Body of pancreas (tissue), 4 donors: Measurements from ENCODE around the gene KYAT1. TPM values are rescaled to one million over a fixed set of nuclear protein-coding genes. Genes with fewer than 3 reads are reported as not detected.
A peak's percentile ranks its signal among the peaks of the same experiment; 100 is the strongest.

Experiments
- ATAC-seq: fragments of 150-250 bp; one replicate; pipeline ENCODE4 v1.9.1; 2016
- DNase-seq, 4 donors: peaks; one replicate each; pipeline ENCODE4 v3.0.0-alpha.2; 2019
- H3K27ac ChIP-seq, 4 donors: fragments of 200-600 bp; sonication (generic); 1 replicate in 3 of 4; 2 replicates in 1 of 4; pipeline versions ENCODE4 v1.5.1 to v1.6.1; 2016 to 2019; ENCODE audit warnings: mild to moderate bottlenecking in 1 of 4, mixed read lengths in 1 of 4, moderate library complexity in 1 of 4
- H3K27me3 ChIP-seq, 2 donors: fragments of 200-600 bp; sonication (generic); one replicate each; pipeline ENCODE4 v1.6.0; 2016; ENCODE audit warnings: mild to moderate bottlenecking in 1 of 2
- H3K36me3 ChIP-seq, 2 donors: fragments of 200-600 bp; sonication (generic); replicated peaks in 1 of 2; 2 replicates each; pipeline ENCODE4 v1.5.1; 2016; ENCODE audit warnings: low read depth in 2 of 2; ENCODE audit not compliant: insufficient read depth in 1 of 2
- H3K4me1 ChIP-seq: fragments of 200-600 bp; sonication (generic); one replicate; pipeline ENCODE4 v1.6.0; 2016
- H3K4me3 ChIP-seq, 2 donors: fragments of 200-600 bp; sonication (generic); 1 replicate in 1 of 2; 2 replicates in 1 of 2; pipeline ENCODE4 v1.5.1; 2016 to 2019
- H3K9me3 ChIP-seq, 3 donors: fragments of 200-600 bp; sonication (generic); 1 replicate in 2 of 3; 2 replicates in 1 of 3; pipeline ENCODE4 v1.5.1; 2016
- CTCF ChIP-seq, 7 experiments: fragments of 450-650 bp in 4 of 7; fragments of 200-600 bp in 3 of 7; sonication (generic) in 3 of 7; IDR thresholded peaks; one replicate each; pipeline ENCODE4 v1.5.1; 2016 to 2019; ENCODE audit warnings: antibody characterized with exemption in 7 of 7
- POLR2A ChIP-seq, 3 donors: fragments of 450-650 bp; IDR thresholded peaks; one replicate each; pipeline ENCODE4 v1.6.1; 2016; ENCODE audit warnings: antibody characterized with exemption in 3 of 3, mild to moderate bottlenecking in 2 of 3
- WGBS, 2 donors: methylation state at CpG; one replicate each; pipeline ENCODE4 v1.1.5; 2017; 5-methylcytosine and 5-hydroxymethylcytosine counted together
- intact Hi-C: fragments of 100-400 bp; cut with DNase I; formaldehyde crosslinking; loops from one replicate; pipeline ENCODE4 v1.15.1; 2023
- total RNA-seq, 2 donors: library from RNA; depleted of rRNA; stranded (reverse); fragments of >200 nt; gene quantifications; one replicate each; pipeline ENCODE4 v1.1.0, GENCODE V29; 2016

The KYAT1 gene
- total RNA-seq, 2 donors from 2014 or later = 2.6 to 4.3 TPM

- 79 to 89% methylated on average over 14 to 22 of the region's 22 CpGs for WGBS, 2 donors
- no peak for ATAC-seq
- TF ChIP-seq POLR2A (IDR thresholded peaks at IDR 0.05) = no peak
- TF ChIP-seq CTCF (IDR thresholded peaks at IDR 0.05) = no peak
- no peak overlapping the region for H3K4me3 ChIP-seq
- intact Hi-C loops = loop anchor here (10.0 kb wide), 1 partner anchor 88 kb away; no protein-coding TSS in a partner anchor
- H3K4me1 ChIP-seq = peaks cover 18% of the 10 kb centered on the region
- H3K9me3 ChIP-seq = no peaks in the 10 kb centered on the region
- H3K27me3 ChIP-seq = no peaks in the 10 kb centered on the region
- H3K27ac ChIP-seq = no peak overlapping the region
- peaks cover 0 to 16% of the 10 kb centered on the region in 2 donors for H3K36me3 ChIP-seq
- no peak for DNase-seq
Observed at GRCh38 chr9:128822407-128823042, 59.2 kb downstream of the KYAT1 start.

- DNase-seq (no peak), ATAC-seq (no peak)
- Histone ChIP-seq H3K27ac (no peak overlapping the region), H3K36me3 (peaks cover 0 to 16% of the 10 kb centered on the region in 2 donors), H3K27me3 (no peaks in the 10 kb centered on the region), H3K9me3 (no peaks in the 10 kb centered on the region), H3K4me1 (peaks cover 18% of the 10 kb centered on the region), H3K4me3 (no peak overlapping the region)
- intact Hi-C loops = loop anchor here (10.0 kb wide), 1 partner anchor 87 kb away; no protein-coding TSS in a partner anchor
- TF ChIP-seq POLR2A (IDR thresholded peaks at IDR 0.05) (no peak), CTCF (IDR thresholded peaks at IDR 0.05) (no peak)
- WGBS, 2 donors = 79 to 89% methylated on average over 11 to 15 of the region's 16 CpGs
Observed at GRCh38 chr9:128821584-128822406, 60.0 kb downstream of the KYAT1 start.

- WGBS, 2 donors = 87 to 88% methylated on average over 23 of the region's 24 CpGs
- Histone ChIP-seq H3K4me1 (peaks cover 18% of the 10 kb centered on the region), H3K36me3 (peaks cover 0 to 16% of the 10 kb centered on the region in 2 donors), H3K9me3 (no peaks in the 10 kb centered on the region), H3K27ac (no peak overlapping the region), H3K27me3 (no peaks in the 10 kb centered on the region), H3K4me3 (no peak overlapping the region)
- DNase-seq (no peak), ATAC-seq (no peak)
- intact Hi-C loops = loop anchor here (10.0 kb wide), 1 partner anchor 86 kb away; no protein-coding TSS in a partner anchor
- TF ChIP-seq POLR2A (IDR thresholded peaks at IDR 0.05) (no peak), CTCF (IDR thresholded peaks at IDR 0.05) (no peak)
Observed at GRCh38 chr9:128820665-128821583, 60.8 kb downstream of the KYAT1 start.

- Histone ChIP-seq H3K27me3 (no peaks in the 10 kb centered on the region), H3K27ac (no peak overlapping the region), H3K4me1 (peaks cover 18% of the 10 kb centered on the region), H3K36me3 (peaks cover 0 to 14% of the 10 kb centered on the region in 2 donors), H3K4me3 (no peak overlapping the region), H3K9me3 (no peaks in the 10 kb centered on the region)
- TF ChIP-seq POLR2A (IDR thresholded peaks at IDR 0.05) (no peak), CTCF (IDR thresholded peaks at IDR 0.05) (no peak)
- DNase-seq = peak in 2 of 4 donors; percentile 27
- intact Hi-C loops = loop anchor here (10.0 kb wide), 1 partner anchor 85 kb away; no protein-coding TSS in a partner anchor
- ATAC-seq = no peak
- 74 to 82% methylated on average over 10 to 18 of the region's 18 CpGs for WGBS, 2 donors
Observed at GRCh38 chr9:128819716-128820664, 61.8 kb downstream of the KYAT1 start.
